LNCaP clone FGC (cell line): Measurements from ENCODE around the gene FABP1.

ENCODE experiments used
- DNase-seq: peaks from one replicate; pipeline ENCODE4 v3.0.0-alpha.2; 2011; ENCODE audit warnings: low read depth
- H3K4me3 ChIP-seq: 2 replicates; pipeline ENCODE4 v1.5.1; 2011; ENCODE audit warnings: mild to moderate bottlenecking, low read depth, low read length, control low read depth
- TF ChIP-seq, protein P1 (sequence below): IDR thresholded peaks from 2 replicates; pipeline ENCODE4 v1.5.1; 2012; ENCODE audit warnings: mild to moderate bottlenecking; ENCODE audit not compliant: control insufficient read depth, insufficient read depth; ENCODE audit errors: extremely low read depth

The FABP1 gene

DNA sequence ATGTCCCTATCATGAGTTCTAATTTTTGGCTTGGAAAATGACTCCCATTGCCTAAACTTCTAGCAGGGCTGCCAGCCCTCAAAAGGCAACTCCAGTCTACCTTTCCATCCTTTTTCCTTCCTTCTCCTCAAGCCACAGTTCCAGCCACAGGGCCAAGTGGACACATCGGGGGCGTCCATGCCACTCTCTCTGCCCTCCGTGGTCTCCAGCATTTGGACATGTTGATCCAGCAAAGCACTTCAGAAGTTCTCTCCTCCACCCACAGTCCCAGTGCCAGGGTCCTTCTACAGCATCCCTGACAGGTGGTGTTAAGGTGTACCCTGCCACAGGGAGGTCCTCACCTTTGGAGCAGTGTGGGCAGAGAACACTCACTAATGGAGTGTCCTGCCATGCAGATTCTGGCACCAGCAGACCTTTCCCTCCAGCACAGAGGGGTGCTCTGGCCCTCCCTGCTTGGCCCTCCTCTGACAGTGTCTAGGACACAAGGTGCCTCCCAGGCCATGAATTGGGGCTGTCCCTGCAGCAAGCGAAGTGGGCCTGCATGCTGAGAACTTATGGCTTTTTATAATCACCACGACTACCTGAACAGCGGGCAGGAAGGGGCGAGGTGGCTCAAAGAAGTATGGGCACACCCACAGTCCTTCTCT is 1.6 kb upstream of the FABP1 start:
- H3K4me3 ChIP-seq, result no peak overlapping the region
- TF ChIP-seq, protein P1, sequence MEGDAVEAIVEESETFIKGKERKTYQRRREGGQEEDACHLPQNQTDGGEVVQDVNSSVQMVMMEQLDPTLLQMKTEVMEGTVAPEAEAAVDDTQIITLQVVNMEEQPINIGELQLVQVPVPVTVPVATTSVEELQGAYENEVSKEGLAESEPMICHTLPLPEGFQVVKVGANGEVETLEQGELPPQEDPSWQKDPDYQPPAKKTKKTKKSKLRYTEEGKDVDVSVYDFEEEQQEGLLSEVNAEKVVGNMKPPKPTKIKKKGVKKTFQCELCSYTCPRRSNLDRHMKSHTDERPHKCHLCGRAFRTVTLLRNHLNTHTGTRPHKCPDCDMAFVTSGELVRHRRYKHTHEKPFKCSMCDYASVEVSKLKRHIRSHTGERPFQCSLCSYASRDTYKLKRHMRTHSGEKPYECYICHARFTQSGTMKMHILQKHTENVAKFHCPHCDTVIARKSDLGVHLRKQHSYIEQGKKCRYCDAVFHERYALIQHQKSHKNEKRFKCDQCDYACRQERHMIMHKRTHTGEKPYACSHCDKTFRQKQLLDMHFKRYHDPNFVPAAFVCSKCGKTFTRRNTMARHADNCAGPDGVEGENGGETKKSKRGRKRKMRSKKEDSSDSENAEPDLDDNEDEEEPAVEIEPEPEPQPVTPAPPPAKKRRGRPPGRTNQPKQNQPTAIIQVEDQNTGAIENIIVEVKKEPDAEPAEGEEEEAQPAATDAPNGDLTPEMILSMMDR, result no peak
- no peak for DNase-seq

DNA sequence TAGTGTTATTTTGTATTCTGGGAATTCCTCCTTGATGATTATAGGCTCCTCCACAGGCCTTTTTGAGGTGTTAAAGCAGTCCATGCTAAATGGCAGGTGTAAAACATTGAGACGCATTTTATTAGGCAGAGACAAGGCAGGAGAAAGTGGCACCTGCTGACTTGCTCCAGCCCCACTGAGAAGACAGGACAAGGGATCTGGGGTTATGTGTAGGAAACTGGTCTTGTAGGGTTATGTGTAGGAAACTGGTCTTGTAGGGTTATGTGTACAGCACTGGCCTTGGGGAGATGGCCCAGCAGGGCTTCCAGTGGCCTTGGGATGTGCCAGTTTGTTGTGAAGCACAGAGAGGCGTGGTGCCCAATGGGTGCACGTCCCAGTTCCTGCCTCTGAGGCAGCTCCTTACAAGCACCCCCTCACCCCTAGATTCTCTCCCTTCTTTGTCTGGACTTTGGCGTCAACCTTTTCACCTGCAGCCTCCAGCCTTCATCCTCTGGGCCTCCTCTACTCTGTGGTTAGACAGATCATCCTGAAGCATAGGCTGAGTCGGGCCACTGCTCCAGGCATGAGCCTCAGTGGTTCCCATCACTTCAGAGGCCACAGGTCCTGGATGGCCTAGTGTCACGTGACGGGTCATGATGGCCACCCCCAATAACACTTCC is 921 bp upstream of the FABP1 start:
- DNase-seq, result no peak
- TF ChIP-seq, protein P1, result no peak
- no peak overlapping the region for H3K4me3 ChIP-seq

DNA sequence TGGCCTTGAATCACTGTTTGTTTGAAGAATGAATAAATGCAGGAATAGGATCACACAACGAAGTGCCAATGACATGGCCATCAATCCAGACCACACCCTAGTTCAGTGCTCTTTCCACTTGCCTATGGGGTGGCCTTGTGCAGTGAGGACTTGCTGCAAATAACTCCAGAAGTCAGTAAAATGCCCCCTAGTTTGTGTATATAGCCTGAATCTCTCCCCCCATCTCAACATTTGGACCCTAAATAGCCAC is 299 bp downstream of the FABP1 start:
- no peak for DNase-seq
- H3K4me3 ChIP-seq, result no peak overlapping the region
- TF ChIP-seq, protein P1, result no peak

DNA sequence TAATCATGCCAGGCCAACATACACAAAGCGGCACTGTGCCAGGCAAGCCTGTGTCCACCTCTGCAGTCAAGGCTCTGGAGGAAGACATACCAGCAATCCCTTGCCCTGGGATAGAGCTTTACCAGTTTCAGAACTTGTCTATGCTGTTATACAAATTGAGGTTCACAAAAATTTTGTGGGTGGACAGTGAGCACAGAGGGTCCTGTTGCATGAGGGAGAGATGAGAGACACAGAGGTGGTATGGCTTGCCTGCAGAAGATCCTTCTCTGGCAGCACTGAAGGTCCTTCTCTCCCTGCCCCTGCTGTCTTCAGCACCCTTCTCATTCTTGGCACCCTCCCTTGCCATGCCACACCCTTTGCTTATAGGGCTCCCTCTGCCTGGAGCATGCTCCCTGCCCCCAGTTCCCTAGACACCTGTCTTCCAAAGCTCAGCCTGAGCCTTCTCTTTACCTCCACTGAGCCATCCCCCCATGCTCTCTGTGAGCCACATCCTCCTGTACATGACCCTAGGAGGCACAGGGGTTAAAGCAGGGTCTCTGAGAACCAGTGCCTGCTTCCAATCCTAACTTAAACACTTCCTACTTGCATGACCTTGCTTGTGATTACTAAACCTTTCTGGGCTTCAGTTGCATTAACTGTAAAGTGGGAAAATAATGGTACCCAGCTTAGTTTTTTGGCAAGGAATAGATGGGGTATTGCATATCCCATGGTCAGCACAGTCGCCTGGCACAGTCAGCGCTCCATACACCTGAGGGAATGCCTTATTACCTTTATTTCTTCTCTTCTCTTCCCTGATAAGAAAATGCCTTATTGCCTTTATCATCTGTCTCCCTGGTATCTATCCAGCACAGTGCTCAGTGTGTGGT is 857 bp downstream of the FABP1 start:
- no peak for DNase-seq
- TF ChIP-seq, protein P1, result no peak
- H3K4me3 ChIP-seq, result no peak overlapping the region

DNA sequence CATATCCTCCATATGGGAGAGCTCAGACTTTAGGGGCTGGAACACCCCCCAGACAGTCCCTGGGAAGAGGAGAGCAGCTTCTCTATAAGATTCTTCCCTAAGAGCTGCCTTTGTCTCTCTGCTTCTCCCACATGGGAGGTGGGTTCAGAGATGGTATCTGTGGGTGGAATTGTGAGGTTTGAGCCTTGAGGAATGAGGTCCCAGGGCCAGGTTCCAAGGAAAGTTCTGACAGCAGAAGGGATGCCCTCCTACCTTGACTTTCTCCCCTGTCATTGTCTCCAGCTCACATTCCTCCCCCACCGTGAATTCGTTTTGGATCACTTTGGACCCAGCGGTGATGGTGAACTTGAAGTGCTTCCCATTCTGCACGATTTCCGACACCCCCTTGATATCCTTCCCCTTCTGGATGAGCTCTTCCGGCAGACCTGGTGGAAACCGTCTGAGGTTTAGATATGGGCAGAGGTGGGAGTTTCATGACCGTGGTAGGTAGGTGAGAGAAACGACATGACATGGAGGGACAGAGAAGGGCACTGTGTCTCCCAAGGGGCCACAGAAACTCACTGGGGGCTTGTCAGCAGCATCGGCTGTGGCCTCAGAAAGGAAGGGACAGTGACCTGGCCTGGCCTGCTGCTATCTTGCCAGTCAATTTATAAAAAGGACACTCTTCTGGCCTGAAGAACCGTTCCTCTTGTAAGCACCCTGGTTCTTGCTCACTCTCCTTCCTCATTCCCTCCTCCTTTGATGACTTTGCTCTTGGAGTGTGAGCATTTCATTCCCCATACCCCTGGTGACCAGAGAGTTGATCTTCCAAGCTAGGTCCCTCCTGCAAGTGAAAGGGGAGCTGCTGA is 1.7 kb downstream of the FABP1 start:
- no peak for DNase-seq
- TF ChIP-seq, protein P1, result no peak
- H3K4me3 ChIP-seq, result no peak overlapping the region

DNA sequence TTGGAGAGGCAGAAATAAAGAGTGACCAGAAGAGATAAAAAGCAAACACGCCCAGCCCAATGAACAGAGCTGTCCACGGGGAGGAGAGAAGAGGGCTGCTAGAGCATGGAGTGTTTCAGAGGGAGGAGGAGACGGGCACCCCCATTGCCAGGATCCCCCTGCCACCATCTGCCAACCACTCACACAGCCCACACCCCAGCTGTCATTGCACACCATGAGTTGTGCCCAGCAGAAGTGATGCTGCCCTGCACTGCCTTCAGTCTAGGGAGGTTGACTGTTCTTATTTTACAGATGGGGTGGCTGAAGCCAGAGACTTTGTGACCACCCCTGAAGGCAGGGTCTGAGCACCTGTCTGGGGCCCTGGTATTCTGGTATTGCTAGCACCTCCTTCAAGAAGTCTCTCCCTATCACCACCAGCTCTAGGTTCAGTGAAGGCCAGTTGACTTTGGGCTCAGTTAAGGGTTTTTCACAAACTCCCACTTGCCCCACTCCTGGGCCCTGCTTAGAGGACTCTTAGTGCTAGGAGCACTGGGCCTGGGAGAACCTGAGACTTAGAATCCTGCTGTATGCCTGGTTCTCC is 2.4 kb downstream of the FABP1 start:
- TF ChIP-seq, protein P1, result no peak
- DNase-seq, result no peak
- no peak overlapping the region for H3K4me3 ChIP-seq
